NK-92 (cell line): Measurements from ENCODE around the gene CAPZB.

Source experiments
- DNase-seq: peaks from one replicate; lab custom pipeline; 2025; ENCODE audit not compliant: unreplicated experiment; lab: John Stamatoyannopoulos, UW

CAPZB gene

DNA sequence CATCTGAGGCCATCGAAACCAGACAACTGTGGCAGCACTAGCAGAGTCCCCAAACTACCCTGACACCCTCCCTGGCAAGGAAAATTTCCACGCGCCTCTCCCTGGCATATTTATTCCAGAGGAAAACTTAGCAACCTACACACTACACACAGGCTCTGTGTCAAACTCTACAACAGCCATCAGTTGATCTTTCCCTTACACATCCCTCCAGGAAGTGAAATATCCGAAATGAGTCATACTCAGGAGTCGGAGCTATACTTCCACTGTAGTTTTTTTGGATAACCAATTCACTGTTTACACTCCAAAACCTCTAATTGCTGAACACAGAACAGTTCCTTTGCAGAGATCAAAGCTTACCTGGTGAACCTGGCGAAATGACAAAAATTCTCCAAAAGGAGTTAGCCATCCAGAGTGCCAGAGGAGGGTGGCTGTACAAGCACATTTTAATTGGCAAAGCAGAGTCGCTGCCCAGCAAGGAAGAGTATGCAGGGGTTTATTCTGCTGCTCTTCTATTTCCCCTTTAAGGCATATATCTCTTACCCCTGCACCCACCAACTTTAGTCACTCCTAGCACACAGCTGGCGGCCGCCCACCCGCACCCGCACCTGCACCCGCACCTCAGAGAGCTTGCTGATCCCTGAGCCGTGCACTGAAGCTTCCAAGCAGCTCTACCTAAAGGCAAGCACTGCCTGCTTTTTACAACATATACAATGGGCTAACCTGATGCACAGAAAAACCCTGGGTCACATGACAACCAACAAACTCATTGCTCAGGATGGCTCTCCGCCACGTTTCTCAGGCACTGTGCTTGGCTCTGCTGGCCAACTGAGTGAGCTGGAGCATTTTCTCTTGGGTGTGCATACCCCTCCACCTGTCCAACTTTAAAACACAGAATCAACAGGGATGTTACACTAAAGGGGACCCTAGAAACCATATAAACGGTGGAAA, 54.9 kb downstream of the CAPZB start:
- DNase-seq, result no peak

DNA sequence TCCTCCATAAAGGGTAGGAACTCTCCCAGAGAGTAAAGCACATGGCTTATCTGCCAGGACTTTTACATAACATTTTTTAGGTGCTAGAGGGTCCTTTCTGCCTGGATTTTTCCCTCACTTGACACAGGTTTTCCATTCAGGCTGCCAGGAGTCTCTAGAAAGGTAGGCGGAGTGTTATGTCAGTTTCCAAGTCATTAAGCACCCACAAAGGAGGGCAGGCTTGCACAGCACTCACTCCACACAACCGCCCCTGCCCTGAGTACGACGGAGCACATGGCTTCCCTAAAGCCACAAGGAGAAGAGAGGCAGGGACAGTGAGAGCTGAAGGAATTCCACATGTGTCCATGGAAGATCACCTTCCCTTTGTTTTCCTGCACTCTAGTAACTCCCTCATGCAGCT, 55.7 kb downstream of the CAPZB start:
- DNase-seq, result no peak

DNA sequence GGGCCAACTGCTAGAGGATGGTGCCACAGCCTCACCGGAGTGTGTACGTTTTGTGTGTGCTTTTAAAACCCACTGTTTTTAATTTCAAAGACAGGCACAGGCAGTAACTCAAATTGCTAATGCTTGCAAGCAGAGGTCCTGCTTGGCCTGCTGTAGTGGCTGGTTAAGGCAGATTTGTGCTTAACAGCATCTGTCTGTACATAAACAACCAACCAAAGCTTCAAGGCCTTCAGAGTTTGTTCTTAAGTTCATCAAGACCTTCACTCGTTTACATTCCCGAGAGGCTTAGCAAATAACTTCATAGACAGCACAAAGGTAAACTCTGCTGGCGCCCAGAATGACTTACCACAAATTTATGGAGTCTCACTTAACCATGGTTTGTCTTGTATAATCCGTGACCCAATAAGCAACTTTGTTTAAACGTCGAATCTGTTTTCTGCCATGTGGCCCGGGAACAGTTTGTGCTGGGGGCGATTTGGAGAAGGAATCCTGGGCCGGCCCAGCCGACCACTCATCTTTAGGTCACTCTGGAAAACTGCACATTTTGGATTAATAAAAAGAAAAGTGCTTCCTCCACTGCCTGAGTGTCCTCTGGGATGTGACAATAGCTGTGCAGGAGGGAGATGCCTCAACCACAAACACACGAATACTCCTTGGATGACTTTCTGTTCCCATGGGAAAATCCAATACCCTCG, 58.1 kb downstream of the CAPZB start:
- DNase-seq, result no peak

DNA sequence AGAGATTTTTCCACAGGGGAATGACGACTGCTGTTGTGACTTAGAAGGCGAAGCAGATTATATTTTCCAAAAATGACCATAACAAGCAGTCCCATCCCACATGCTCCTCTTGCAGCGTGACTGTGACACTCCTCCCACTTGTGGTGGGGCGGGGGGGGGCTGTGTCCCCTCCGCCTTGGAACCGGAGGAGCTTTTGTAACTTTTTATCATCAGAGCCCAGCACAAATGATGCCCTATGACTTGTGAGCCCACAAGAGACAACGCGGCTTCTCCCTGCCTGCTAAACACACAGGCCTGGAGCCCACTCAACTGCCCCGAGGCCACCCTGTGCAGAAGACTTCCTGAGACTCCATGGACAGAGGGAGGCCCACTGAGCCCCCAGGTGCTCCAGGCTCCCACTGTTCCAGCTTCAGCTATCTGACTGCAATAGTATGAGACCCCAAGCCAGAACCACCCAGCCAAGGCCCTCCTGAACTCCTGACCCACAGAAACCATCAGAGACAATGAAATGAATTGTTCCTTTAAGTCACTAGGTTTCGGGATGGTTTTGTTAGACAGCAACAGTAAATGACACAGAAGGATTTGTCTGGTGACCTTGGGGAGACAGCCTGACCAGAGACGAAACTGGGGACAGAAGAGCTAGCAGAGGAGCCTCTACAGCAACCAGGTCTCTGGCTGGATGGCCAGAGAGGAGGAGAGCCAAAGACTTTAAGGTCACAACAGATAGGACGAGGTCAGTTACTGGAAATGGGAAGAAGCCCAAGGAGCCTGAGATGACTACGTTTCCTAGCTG, 58.8 kb downstream of the CAPZB start:
- DNase-seq, result no peak

DNA sequence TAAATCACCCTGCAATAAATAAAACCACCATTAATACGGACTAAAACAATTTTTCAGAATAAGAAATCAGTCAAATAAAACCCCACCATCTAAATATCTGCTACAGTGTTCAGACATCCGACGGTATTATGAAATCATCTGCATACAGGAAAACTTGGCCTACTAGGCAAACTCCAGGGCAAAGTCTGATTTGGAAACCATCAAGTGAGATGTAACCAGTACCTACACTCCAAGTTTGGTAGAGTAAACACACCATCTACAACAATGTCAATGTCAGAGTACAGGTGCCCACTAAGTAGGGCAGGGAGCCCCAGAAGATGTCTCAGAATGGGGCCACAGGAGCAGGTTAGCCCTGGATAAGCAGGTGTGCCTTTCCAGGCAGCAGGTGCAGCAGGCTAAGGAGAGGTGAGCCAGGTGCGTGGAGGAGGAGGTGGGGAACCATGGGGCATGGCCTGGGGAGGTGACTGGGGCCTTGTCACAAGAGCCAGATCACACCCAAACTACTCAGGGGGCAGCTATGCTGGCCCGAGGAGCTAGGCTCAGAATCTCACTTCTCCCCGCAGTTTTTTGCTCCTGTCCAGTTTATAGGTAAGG, 59.6 kb downstream of the CAPZB start:
- DNase-seq, result no peak

DNA sequence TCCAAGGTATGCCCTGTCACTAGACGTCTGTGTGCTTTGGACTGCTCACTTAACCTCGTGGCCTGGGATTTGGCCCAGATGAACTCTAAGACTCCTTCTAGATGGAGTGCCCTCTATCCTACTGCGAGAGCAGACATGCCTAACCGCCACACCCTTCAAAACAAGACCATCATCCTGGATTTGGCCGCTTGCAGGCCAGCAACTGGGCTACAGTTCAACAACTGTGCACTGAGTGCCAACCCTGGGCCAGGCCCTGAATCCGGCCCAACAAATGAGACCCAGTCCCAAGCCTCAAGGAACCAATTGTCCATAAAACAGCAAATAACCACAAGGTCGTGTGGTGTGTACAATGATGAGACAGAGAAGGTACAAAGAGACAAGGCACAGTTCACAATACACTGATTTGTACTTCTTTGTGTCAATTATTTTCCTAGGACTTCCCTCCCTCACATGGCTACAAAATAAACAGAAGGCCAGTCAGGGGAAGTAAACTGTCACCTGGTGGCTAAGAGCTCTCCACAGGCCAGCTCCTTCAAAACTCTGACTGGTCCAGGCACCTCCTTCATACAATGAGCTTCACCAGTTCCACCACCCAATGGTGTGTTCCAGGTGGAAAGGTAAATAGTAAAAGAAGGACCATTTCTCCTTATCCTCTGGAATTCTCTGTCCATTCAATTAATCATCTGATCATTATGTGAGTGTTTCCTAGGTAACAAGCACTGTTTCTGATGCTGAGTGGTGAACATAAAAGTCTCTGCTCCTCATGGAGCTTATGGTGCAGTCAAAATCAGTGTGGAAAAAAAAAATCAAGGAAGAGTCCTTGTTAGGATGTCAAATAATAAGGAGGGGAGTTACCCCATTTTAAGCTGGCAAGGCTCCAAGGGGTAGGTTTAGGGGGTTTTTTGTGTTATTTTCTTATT, 60.4 kb downstream of the CAPZB start:
- no peak for DNase-seq

DNA sequence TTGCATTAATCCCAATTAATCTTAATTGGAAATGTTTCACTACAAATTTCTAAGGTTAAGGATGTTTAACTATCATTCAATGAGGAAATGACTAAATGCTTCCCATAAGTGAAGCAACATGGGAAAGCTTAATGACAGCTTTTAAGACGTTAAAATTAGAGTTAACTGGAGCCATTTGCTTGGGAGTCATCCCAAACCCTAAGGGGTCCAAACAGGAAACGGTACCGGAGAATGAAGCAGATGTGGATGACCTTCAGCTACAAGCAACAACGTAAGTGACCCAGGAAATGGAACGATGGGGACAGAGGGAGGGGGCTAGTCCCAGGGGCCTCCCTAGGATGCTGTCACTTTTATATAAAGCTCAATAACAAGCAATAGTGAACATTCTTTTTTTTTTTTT, 62.2 kb downstream of the CAPZB start:
- DNase-seq, result no peak

DNA sequence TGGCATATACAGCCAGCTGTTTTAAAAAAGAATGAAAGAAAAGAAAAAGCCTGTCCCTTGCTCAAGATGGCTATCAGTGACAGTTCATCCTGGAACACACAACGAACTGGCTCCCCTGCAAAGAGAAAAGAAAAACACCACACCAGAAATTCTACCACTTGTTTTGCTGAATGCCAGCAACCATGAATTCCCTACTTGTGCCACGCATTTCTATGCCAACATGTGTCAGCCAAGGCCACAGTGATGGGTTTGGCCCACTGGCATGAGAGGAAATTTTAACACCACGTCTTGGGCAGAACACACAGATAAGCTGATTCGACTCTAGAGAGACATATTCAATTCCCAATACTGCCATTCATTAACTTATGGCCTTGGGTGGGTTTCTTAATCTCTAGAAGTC, 64.0 kb downstream of the CAPZB start:
- DNase-seq, result no peak

DNA sequence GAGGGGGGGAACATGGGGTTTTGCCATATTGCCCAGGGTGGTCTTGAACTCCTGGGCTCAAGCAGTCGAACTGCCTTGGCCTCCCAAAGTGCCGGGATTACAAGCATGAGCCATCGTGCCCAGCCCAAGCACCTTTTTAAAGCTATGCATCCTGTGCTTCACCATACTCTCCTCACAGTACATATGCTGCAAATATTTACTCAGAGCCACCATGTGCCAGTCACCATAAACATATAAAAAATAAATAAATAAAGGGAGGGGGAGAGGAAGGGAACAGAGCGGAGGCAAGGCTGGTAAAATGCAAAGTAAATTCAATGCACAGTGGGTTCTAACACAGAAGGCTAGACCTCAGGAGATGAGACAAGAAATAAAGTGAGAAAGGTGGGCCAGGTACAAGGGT, 64.7 kb downstream of the CAPZB start:
- DNase-seq, result no peak

DNA sequence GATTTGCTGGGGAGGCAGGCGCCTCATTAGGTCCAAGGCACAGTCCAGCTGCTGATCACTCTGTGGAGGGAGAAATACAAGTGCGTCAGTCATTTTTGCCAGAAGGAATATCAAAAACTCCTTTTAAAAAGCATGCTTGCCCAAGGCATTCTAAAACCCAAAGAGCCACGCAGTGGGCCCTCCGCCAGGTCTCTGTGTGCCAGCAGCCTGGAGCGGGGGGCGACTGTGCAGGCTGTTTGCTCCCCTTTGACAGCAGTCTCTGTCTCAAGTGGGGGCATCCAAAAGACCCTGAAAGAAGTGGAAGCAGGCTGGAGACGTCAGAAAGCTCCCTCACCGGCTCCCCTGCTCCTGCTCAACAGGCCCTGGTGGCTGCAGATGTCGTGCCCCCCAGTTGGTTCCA, 65.6 kb downstream of the CAPZB start:
- DNase-seq, result no peak

DNA sequence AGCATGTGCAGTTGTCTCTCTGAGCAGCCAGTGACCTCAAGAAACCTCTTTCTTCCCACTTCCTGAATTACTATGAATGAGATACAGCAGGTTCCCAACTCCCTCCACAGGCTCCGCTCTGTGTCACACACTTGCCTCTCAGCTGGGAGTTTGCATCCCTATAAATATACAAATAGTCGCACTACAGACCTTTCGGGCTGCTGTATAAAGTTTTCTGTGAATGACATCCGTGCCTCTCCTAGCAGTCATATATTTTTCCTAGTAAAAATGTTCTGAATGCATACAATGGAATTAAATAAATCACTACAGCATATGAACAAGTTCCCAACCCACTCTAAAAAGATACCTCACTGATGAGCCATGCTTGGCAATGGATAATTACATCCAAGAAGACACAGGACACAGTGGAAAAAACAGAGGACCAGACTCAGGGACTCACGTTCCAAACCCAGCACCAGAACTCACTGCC, 66.8 kb downstream of the CAPZB start:
- no peak for DNase-seq

DNA sequence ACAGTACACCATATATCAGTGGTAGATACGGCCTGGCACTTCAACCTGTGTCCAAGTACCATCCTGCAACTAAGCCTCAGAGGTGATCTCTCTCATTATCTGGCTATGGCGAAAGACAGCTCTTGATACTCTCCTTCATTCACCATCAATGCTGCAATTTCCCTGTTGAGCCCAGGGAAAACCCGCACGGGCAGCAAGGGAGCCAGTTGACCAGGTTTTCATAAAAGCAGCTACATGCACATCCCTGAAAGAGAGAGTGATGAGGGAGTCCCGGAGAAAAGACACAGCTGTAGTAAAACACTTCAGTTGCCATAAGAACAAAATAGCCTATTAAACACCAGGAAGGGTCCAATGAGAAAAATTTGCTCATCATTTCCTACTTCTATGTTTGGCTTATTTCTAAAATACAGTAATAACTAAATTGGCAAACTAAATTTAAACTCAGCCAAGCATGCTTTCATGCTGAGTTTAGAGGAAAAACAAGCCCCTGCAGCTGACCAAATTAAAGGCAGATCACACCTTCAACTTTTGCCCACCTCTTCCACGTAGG, 68.3 kb downstream of the CAPZB start:
- no peak for DNase-seq

DNA sequence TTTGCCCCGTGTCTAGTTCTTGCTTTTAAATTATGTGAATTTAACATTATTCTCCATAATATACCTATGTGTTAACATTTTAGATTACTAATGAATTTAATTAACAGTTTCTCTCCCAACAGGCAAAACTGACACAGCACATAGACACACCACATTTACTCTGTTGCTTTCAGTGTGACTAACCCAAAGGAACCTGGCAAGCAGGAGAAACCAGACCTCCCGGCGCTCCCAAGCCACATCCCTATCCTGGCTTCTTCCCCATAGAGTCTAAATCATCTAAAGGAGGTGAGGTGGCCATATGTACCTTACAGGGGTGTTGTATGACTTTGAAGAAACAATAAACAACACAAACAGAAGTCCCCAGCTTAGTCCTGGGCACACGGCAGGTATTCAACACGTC, 69.2 kb downstream of the CAPZB start:
- DNase-seq, result no peak

DNA sequence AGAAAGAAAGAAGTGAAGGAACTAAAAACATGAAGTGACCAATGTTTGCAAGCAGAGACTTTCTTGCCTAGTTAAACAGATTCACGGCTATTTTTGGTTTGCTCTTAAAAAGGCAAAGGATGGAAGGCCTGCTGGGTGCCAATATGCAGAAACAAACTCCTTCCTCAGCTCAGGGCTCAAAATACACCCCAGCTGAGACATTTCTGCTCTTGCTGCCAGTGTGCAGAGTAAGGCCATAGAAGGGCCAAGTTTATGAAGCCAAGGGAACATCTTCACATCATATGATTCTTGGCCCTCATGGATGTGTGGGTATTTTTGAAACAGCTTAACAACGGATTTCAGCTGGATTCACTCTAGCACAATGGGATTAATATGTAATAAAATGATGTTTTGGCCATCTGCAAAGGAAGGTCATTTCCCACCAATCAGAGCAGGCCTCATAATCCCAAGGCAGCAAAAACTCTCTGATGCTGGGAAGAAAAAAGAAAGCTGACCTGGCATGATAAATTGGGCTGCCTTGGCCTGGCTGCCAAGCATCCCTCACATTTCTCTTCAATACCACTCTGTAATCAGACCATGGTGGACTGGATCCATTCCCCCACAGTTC, 70.7 kb downstream of the CAPZB start:
- DNase-seq, result no peak

DNA sequence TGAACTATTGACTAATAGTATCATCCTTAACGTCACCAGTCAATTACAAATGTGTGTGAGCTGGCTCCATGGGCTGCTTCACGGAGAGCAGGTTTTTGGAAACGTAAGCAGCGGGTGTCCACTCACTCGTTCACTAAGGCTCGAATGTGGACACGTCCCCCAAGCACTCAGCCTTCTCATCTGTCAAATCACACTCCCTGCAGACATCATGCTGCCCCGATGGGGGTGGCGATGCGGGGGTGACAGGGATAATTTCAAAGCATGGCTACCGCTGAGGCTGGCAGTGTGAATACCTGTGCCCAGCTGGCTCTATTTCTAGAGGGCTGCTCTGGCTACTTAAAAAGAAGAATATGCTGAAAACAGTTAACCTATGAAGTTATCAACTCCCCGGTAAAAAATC, 71.3 kb downstream of the CAPZB start:
- no peak for DNase-seq

DNA sequence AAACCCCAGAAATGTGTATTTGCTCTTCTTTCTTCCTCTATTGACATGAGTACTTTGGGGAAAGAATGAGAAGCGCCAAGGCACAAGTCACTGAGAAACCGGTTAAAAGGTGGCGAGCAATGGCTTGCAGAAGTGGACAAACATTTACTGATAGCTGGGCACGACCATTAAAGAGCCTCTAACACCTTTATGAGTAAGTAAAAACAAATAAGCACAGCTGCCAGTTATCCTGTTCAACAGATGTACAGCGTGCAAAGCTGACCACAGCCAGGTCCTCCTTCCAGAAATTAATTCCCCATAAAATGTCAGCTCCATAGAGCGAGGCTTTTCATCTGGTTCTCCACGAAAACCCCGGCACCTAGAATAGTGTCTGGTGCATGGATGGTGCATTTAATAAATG, 72.7 kb downstream of the CAPZB start:
- DNase-seq, result no peak

DNA sequence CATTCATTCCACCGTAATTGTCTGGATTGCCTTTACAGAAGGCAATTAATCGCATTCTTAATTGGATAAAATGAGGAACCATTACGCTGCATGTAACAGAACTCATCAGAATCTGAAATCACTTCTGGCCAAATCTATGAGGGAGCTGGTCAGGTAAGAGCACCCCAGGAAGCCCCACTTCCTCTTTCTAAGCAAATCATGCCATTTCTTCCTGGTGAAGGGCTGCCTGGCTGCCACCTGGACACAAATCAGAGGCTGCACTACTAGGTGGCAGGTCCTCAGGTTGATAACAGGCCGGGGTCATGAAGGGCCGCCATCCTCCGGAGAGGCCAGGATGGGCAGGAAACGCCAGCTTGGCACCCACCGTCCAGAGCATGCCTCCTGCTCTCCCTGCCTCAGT, 73.7 kb downstream of the CAPZB start:
- no peak for DNase-seq

DNA sequence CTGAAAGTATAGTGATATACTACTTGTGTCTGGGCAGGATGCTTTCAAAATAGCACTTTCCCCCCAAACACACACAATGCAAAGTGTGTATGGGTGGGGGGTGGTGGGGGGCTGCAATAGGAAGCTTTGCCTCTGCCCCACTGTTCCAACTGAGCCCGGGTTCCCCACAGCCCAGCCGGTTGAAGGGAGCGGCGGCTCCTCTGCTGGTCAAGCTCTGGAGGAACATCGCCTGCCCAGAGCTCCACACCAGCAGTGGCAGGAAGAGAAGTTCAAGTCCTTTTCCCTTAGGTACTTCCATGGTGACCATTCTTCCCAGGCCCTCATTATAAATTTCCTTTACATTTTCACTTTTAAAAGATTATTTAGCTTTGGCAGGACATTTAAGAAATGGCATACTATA, 74.9 kb downstream of the CAPZB start:
- DNase-seq, result no peak
